HCT116 (cell line): ENCODE results near the gene COL18A1. TPM values are rescaled to one million over a fixed set of nuclear protein-coding genes. Genes with fewer than 3 reads are reported as not detected.

ENCODE experiments used
- ATAC-seq: fragments of 200-7000 bp; cut with Tn5 transposase; 2 replicates; pipeline ENCODE4 v1.9.1; 2020; ENCODE audit warnings: mild to moderate bottlenecking, moderate library complexity
- BruUV-seq: library from RNA; stranded (reverse); fragments of 400-500 nt; replicated peaks from 2 replicates; lab custom pipeline; 2021; lab: Mats Ljungman, UMichigan
- CTCF ChIA-PET: fragments of 300-600 bp; sonication (Branson Sonifier 250); formaldehyde crosslinking; loops from one replicate; lab custom pipeline; 2021; ENCODE audit warnings: antibody characterized with exemption; lab: Charles Lee
- POLR2A ChIA-PET: fragments of 300-600, 350-600 bp; sonication (Branson Sonifier 250); formaldehyde crosslinking; loops from one replicate; lab custom pipeline; 2021; ENCODE audit warnings: antibody characterized with exemption; lab: Charles Lee
- RAD21 ChIA-PET, 2 experiments: fragments of 300-600 bp; sonication (Branson Sonifier 250); formaldehyde crosslinking; loops; one replicate each; lab custom pipeline; 2023; ENCODE audit warnings: low total read pairs in 2 of 2; ENCODE audit not compliant: uncharacterized antibody in 2 of 2, unreplicated experiment in 2 of 2, low non-redundant PET in 1 of 2; lab: Charles Lee
- DNase-seq: peaks from one replicate; pipeline ENCODE4 v3.0.0-alpha.2; 2010; ENCODE audit warnings: low read depth, low spot score
- H2AFZ ChIP-seq: fragments of 200-600 bp; shearing (Covaris generic), sonication (generic); 2 replicates; pipeline ENCODE4 v1.6.1; 2017; ENCODE audit warnings: low read depth, mixed run types, mixed read lengths, antibody characterized with exemption, low read length; ENCODE audit not compliant: poor library complexity, severe bottlenecking
- H3K27ac ChIP-seq: 2 replicates; pipeline ENCODE4 v1.5.1; 2012; ENCODE audit warnings: low read depth, low read length
- H3K27me3 ChIP-seq: fragments of 200-600 bp; sonication (generic); 2 replicates; pipeline ENCODE4 v1.6.1; 2016; ENCODE audit warnings: mixed run types, low read length, mixed read lengths; ENCODE audit not compliant: insufficient read depth
- H3K36me3 ChIP-seq, 2 experiments: fragments of 200-500 bp in 1 of 2; fragments of 200-600 bp in 1 of 2; sonication (Bioruptor generic) in 1 of 2; sonication (generic) in 1 of 2; 2 replicates each; pipeline versions ENCODE4 v1.5.1 to v1.6.1; 2014 to 2016; ENCODE audit warnings: low read length in 2 of 2, inconsistent platforms in 1 of 2, mixed read lengths in 1 of 2, mixed run types in 1 of 2; ENCODE audit not compliant: insufficient read depth in 2 of 2, control insufficient read depth in 1 of 2
- H3K4me1 ChIP-seq, 2 experiments: fragments of 200-600 bp in 1 of 2; sonication (generic) in 1 of 2; 2 replicates each; pipeline versions ENCODE4 v1.5.1 to v1.6.1; 2012 to 2017; ENCODE audit warnings: low read length in 2 of 2, inconsistent platforms in 1 of 2, mild to moderate bottlenecking in 1 of 2, mixed read lengths in 1 of 2, mixed run types in 1 of 2, moderate library complexity in 1 of 2; ENCODE audit not compliant: insufficient read depth in 2 of 2, control insufficient read depth in 1 of 2
- H3K4me2 ChIP-seq: fragments of 200-600 bp; sonication (generic); 2 replicates; pipeline ENCODE4 v1.6.1; 2017; ENCODE audit warnings: mixed run types, low read length, mixed read lengths
- H3K4me3 ChIP-seq, 2 experiments: fragments of 200-600 bp in 1 of 2; sonication (generic) in 1 of 2; replicated peaks in 1 of 2; 2 replicates each; pipeline ENCODE4 v1.5.1; 2011 to 2016; ENCODE audit warnings: low read length in 2 of 2, control low read depth in 1 of 2, low read depth in 1 of 2, mild to moderate bottlenecking in 1 of 2, mixed read lengths in 1 of 2, mixed run types in 1 of 2
- H3K79me2 ChIP-seq: fragments of 200-600 bp; sonication (generic); 2 replicates; pipeline ENCODE4 v1.6.1; 2017; ENCODE audit warnings: mild to moderate bottlenecking, mixed run types, low read length, moderate library complexity, mixed read lengths; ENCODE audit not compliant: insufficient read depth
- H3K9ac ChIP-seq: fragments of 200-600 bp; sonication (generic); 2 replicates; pipeline ENCODE4 v1.6.1; 2016; ENCODE audit warnings: low read length, mixed read lengths
- H3K9me2 ChIP-seq: fragments of 200-600 bp; sonication (generic), shearing (Covaris generic); 2 replicates; pipeline ENCODE4 v1.6.1; 2017; ENCODE audit warnings: mixed run types, mild to moderate bottlenecking, moderate library complexity; ENCODE audit not compliant: insufficient read depth
- H3K9me3 ChIP-seq, 2 experiments: fragments of 200-500 bp in 1 of 2; fragments of 200-600 bp in 1 of 2; sonication (Bioruptor generic) in 1 of 2; sonication (generic) in 1 of 2; 2 replicates each; pipeline ENCODE4 v1.6.1; 2014 to 2017; ENCODE audit warnings: low read length in 2 of 2, mixed read lengths in 2 of 2, inconsistent platforms in 1 of 2, low read depth in 1 of 2, mild to moderate bottlenecking in 1 of 2, mixed run types in 1 of 2, moderate library complexity in 1 of 2; ENCODE audit not compliant: control insufficient read depth in 1 of 2, insufficient read depth in 1 of 2
- H4K20me1 ChIP-seq: fragments of 200-600 bp; sonication (generic), shearing (Covaris generic); 2 replicates; pipeline ENCODE4 v1.6.1; 2017; ENCODE audit warnings: mixed run types, mild to moderate bottlenecking, moderate library complexity; ENCODE audit not compliant: insufficient read depth
- CBX3 ChIP-seq: IDR thresholded peaks from 2 replicates; pipeline ENCODE4 v1.6.1; 2012; ENCODE audit warnings: low read depth
- EGR1 ChIP-seq: IDR thresholded peaks from 2 replicates; pipeline ENCODE4 v1.6.1; 2012; ENCODE audit warnings: low read depth
- ELF1 ChIP-seq: IDR thresholded peaks from 2 replicates; pipeline ENCODE4 v1.6.1; 2012; ENCODE audit warnings: low read depth, borderline replicate concordance
- EZH2 ChIP-seq: fragments of 200-600 bp; sonication (generic); IDR thresholded peaks from 2 replicates; pipeline ENCODE4 v1.6.1; 2017; ENCODE audit warnings: antibody characterized with exemption, mixed run types
- EZH2phosphoT487 ChIP-seq: fragments of 200-600 bp; IDR thresholded peaks from 2 replicates; pipeline ENCODE4 v1.6.1; 2018; ENCODE audit warnings: antibody characterized with exemption, borderline replicate concordance
- FOSL1 ChIP-seq: IDR thresholded peaks from 2 replicates; pipeline ENCODE4 v1.6.1; 2012; ENCODE audit warnings: low read depth
- JUND ChIP-seq: IDR thresholded peaks from 2 replicates; pipeline ENCODE4 v1.6.1; 2012
- POLR2A ChIP-seq: IDR thresholded peaks from 2 replicates; pipeline ENCODE4 v1.7.0; 2011; ENCODE audit warnings: borderline replicate concordance; ENCODE audit not compliant: insufficient read depth, insufficient read length; ENCODE audit errors: extremely low read depth
- POLR2AphosphoS5 ChIP-seq: IDR thresholded peaks from 2 replicates; pipeline ENCODE4 v1.6.1; 2011; ENCODE audit warnings: mild to moderate bottlenecking, low read depth, low read length, moderate library complexity
- RAD21 ChIP-seq: IDR thresholded peaks from 2 replicates; pipeline ENCODE4 v1.6.1; 2012; ENCODE audit warnings: low read depth, mild to moderate bottlenecking
- SIN3A ChIP-seq: IDR thresholded peaks from 2 replicates; pipeline ENCODE4 v1.6.1; 2012; ENCODE audit warnings: low read depth
- SP1 ChIP-seq: IDR thresholded peaks from 2 replicates; pipeline ENCODE4 v1.6.1; 2012; ENCODE audit warnings: low read depth
- SRF ChIP-seq: IDR thresholded peaks from 2 replicates; pipeline ENCODE4 v1.6.1; 2012; ENCODE audit warnings: low read depth
- TCF7L2 ChIP-seq: IDR thresholded peaks from 2 replicates; pipeline ENCODE4 v1.7.0; 2011; ENCODE audit warnings: borderline replicate concordance, inconsistent platforms; ENCODE audit not compliant: insufficient read depth, insufficient read length; ENCODE audit errors: extremely low read depth
- ZFX ChIP-seq: fragments of 450-650 bp; IDR thresholded peaks from 2 replicates; pipeline ENCODE4 v1.6.1; 2017
- intact Hi-C: fragments of 100-400 bp; cut with micrococcal nuclease; formaldehyde crosslinking; loops from 2 replicates; pipeline ENCODE4 v1.10.0; 2022
- total RNA-seq: library from RNA; stranded (reverse); gene quantifications from one replicate; pipeline ENCODE4 v1.2.1, GENCODE V29; 2021; ENCODE audit not compliant: unreplicated experiment
- TF ChIP-seq, protein P1 (sequence below): IDR thresholded peaks from 2 replicates; pipeline ENCODE4 v1.6.1; 2011; ENCODE audit warnings: mild to moderate bottlenecking, low read length, moderate library complexity; ENCODE audit not compliant: insufficient replicate concordance; ENCODE audit errors: extremely low read depth
- TF ChIP-seq, protein P2 (sequence below): IDR thresholded peaks from 2 replicates; pipeline ENCODE4 v1.6.1; 2012
- TF ChIP-seq, protein P3 (sequence below), 3 experiments: fragments of 200-600 bp in 1 of 3; sonication (generic) in 1 of 3; IDR thresholded peaks in 2 of 3; conservative IDR thresholded peaks in 1 of 3; 2 replicates each; pipeline ENCODE4 v1.5.1; 2012 to 2017; ENCODE audit warnings: low read depth in 2 of 3, low read length in 2 of 3, antibody characterized with exemption in 1 of 3, borderline replicate concordance in 1 of 3, control low read depth in 1 of 3, mild to moderate bottlenecking in 1 of 3, mixed read lengths in 1 of 3, mixed run types in 1 of 3, moderate library complexity in 1 of 3; ENCODE audit not compliant: insufficient read depth in 1 of 3

Gene COL18A1
- total RNA-seq, 1 experiment from 2014 or later = 59.5 TPM

DNA sequence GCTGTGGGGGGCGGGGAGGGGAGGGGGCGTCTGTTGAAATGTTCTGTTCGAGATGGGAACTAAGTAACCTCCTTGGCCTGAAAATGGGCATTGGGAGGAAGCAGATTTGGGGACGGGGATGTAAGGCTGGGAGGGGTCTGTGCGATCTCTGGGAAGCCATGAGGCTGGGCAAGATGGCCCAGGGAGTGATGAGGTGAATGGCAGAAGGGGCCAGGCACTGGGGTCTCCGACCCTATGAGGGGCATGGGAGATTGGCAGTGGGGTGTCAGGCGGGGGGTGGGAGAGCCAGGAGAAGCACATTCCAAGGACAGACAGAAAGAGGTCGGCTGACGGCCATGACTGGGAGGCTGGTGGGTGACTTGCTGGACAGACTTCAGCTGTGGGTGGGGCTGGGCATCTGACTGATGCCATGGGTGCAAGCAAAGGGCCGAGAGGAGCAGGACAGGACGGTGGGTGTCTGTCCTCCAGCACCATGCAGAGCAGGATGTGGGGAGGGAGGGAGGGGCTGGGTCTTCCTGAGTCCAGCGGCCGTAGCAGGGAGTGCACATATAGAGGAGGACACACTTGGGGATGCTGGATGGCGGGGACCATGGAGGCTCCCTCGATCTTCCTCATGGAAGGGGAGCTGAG is 30.0 kb upstream of the COL18A1 start:
- Histone ChIP-seq H3K36me3 (no peaks in the 10 kb centered on the region), H3K4me2 (no peak overlapping the region), H3K79me2 (no peaks in the 10 kb centered on the region), H3K27ac (no peak overlapping the region), H3K9me2 (no peaks in the 10 kb centered on the region), H2AFZ (no peak overlapping the region), H3K4me1 (peaks cover 0 to 6% of the 10 kb centered on the region in 2 experiments; a peak in 1 of 4 replicates), H3K4me3 (no peak overlapping the region), H4K20me1 (no peaks in the 10 kb centered on the region), H3K27me3 (no peaks in the 10 kb centered on the region), H3K9me3 (no peaks in the 10 kb centered on the region), H3K9ac (no peak overlapping the region)
- BruUV-seq = no TSS peak
- ChIA-PET CTCF (no interaction called here), RAD21 (no interaction called here), POLR2A (no interaction called here)
- intact Hi-C loops = no loop called here
- DNase-seq (no peak), ATAC-seq (no peak)
- TF ChIP-seq CBX3 = no peak
- no peak for TF ChIP-seq EZH2
- TF ChIP-seq POLR2A = no peak
- no peak for TF ChIP-seq RAD21
- TF ChIP-seq, protein P1, sequence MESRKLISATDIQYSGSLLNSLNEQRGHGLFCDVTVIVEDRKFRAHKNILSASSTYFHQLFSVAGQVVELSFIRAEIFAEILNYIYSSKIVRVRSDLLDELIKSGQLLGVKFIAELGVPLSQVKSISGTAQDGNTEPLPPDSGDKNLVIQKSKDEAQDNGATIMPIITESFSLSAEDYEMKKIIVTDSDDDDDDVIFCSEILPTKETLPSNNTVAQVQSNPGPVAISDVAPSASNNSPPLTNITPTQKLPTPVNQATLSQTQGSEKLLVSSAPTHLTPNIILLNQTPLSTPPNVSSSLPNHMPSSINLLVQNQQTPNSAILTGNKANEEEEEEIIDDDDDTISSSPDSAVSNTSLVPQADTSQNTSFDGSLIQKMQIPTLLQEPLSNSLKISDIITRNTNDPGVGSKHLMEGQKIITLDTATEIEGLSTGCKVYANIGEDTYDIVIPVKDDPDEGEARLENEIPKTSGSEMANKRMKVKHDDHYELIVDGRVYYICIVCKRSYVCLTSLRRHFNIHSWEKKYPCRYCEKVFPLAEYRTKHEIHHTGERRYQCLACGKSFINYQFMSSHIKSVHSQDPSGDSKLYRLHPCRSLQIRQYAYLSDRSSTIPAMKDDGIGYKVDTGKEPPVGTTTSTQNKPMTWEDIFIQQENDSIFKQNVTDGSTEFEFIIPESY = no peak
- TF ChIP-seq SP1 = no peak
- no peak for TF ChIP-seq FOSL1
- TF ChIP-seq, protein P2, sequence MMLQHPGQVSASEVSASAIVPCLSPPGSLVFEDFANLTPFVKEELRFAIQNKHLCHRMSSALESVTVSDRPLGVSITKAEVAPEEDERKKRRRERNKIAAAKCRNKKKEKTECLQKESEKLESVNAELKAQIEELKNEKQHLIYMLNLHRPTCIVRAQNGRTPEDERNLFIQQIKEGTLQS = no peak
- TF ChIP-seq TCF7L2 = no peak
- TF ChIP-seq EZH2phosphoT487 = no peak
- no peak for TF ChIP-seq EGR1
- no peak for TF ChIP-seq SRF
- TF ChIP-seq, protein P3, sequence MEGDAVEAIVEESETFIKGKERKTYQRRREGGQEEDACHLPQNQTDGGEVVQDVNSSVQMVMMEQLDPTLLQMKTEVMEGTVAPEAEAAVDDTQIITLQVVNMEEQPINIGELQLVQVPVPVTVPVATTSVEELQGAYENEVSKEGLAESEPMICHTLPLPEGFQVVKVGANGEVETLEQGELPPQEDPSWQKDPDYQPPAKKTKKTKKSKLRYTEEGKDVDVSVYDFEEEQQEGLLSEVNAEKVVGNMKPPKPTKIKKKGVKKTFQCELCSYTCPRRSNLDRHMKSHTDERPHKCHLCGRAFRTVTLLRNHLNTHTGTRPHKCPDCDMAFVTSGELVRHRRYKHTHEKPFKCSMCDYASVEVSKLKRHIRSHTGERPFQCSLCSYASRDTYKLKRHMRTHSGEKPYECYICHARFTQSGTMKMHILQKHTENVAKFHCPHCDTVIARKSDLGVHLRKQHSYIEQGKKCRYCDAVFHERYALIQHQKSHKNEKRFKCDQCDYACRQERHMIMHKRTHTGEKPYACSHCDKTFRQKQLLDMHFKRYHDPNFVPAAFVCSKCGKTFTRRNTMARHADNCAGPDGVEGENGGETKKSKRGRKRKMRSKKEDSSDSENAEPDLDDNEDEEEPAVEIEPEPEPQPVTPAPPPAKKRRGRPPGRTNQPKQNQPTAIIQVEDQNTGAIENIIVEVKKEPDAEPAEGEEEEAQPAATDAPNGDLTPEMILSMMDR (IDR thresholded peaks at IDR 0.05 in 2 of 3, conservative IDR thresholded peaks at IDR 0.05 in 1 of 3; ENCODE audit: borderline replicate concordance in 1 of 3, insufficient read depth in 1 of 3, low read depth in 2 of 3, low read length in 2 of 3) = no peak
- TF ChIP-seq POLR2AphosphoS5 = no peak
- no peak for TF ChIP-seq JUND
- no peak for TF ChIP-seq ZFX
- TF ChIP-seq ELF1 = no peak
- no peak for TF ChIP-seq SIN3A
